DMS114 treated with DMSO at 0.1 percent for 48 hours (cell line): Measurements from ENCODE around the gene DMRTA1.
"Not testable (repeated sequence)": the region's sequence is repeated elsewhere in the genome, so short reads cannot be mapped to it uniquely, and the experiment has no call there.

ENCODE experiments used
- DNase-seq: peaks from one replicate; lab custom pipeline; 2025; ENCODE audit not compliant: unreplicated experiment; lab: John Stamatoyannopoulos, UW

The DMRTA1 gene

DNA sequence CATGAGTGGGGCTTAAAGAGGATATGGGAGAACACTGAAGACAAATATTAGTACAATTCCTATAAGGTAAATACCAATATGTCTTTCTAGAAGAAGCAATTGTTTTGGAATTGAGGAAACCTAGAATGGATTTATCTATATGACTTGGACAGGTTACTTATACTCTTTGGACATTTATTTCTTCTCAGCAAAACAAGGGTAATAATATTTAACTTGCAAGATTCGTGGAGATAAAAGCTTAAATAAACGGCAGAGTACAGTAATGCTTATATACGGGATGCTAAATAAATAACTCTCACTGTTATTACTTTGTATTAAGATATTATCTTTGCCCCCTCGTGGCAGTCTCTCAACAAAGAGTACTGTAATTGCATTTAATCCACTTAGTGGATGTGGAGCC is 8.6 kb downstream of the DMRTA1 start:
- no peak for DNase-seq

DNA sequence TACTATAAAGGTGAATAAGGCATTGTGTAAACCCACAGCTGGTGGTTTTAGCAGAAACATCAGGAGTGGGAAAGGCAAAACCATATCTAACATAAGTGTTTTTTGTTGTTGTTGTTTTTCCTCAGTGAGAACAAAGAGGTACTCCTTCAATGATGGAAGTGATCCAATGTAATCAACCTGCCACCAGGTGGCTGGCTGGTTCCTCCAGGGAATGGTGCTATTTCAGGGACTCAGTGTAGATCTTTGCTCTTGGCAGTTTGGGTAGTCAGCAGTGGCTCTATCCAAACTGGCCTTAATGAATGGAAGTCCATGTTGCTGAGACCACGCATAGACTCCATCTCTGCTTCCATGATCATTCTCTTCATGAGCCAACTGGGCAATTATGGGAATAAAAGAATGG is 10.8 kb downstream of the DMRTA1 start:
- DNase-seq, result no peak

DNA sequence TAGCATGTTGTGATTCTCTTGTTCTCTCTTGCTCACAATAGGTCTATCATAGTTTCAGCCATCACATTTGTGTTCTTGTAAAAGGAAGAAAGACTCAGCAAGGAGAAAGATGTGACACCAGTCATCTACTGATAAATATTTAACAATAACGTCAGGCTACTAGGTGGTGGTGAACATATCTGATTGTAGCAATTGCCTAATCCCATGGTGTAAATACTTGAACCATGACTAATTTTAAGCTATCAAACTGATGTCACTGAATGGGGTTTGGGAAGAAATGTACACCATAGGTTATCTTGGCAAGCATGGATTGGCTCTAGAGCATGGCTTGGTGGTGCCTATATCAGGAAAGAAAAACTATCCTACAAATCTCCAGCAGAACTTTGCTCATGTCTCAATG is 16.6 kb downstream of the DMRTA1 start:
- no peak for DNase-seq

DNA sequence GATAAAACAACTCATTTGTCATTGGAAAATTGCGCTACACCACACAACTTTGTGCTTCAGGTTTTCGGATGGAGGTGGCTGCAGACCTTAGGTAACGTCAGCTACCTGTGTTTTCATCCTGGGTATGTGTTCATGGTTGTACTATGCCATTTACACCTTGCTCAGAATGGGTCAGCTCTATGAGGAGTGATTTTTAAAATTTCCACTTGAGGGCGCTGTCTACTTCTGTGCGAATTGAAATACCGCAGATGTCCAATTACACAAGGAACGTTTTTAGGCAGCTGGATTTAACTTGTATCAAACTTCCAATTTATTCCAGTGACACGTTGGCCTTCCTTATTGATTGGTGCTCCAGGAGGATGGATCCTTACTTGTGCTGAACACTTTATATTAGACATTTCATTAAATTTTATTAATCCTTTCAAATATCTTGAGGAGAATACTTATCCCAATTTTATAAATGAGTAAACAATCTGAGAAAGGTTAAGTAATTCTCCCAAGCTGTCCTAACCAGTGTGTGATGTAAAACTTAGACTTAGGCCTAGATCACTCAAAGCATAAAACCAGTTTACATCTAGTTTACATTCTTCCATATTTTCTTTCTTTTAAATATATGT is 23.4 kb downstream of the DMRTA1 start:
- DNase-seq, result no peak

DNA sequence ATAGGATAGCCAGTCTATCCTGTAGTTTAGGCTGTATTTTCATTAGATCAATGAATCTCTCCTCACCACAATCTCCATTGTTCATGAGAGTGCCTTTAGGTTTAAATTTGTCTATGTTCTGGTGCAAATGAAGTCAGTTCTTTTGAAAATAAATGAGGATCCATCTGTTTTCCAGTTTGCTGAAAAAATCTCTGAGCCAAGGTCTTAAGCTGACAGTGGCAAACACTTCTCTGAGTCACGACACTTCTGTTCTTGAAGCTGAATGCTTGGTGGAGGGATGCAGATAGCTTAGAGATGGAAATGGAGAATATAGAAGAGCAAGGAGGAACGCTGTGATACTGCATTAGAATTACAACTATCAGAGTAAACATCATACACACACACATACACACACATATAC is 34.9 kb downstream of the DMRTA1 start:
- DNase-seq, result no peak

DNA sequence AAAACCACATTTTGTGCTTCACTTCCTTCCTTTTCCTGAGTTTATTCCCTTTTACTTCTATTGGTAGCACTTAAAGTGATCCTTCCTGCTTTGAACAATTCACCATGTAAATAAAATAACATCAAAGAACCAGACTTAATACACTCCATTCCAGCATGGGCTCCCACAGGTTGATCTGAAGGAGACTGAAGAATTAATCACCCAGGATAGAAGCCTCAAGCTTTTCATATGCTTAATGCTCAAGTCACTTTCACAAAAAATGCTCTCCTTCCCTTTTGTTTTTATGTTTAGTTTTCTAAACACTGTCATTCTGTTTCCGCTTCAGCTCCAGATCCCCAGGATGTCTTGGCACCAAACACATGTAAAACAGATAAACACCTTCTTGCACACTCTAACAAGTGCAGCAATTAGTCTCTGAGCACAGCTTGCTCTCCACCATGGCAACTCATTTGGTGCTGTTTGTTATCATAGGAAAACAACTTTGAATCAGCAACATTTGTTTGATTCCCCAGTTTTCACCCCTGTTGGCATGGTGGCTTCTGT is 37.0 kb downstream of the DMRTA1 start:
- DNase-seq, result no peak

DNA sequence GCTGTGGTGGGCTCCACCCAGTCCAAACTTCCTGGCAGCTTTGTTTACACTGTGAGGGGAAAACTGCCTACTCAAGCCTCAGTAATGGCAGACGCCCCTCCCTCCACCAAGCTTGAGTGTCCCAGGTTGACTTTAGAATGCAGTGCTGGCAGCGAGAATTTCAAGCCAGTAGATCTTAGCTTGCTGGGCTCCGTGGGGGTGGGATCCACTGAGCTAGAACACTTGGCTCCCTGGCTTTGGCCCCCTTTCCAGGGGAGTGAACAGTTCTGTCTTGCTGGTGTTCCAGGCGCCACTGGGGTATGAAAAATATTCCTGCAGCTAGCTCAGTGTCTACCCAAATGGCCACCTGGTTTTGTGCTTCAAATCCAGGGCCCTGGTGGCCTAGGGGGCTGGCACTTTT is 49.6 kb downstream of the DMRTA1 start:
- DNase-seq, result not testable (repeated sequence)
